B cell (primary cell): ENCODE measurements around the gene CFAP157. TPM values are rescaled to one million over a fixed set of nuclear protein-coding genes. Genes with fewer than 3 reads are reported as not detected.

Experiments
- ATAC-seq: fragments of 200-7000 bp; cut with Tn5 transposase; one replicate; pipeline ENCODE4 v1.10.0; 2021; ENCODE audit warnings: low read depth, mild to moderate bottlenecking, moderate number of reproducible peaks, moderate library complexity
- CTCF ChIA-PET: fragments of 350-600 bp; sonication (Branson Sonifier 250); formaldehyde crosslinking; loops from one replicate; lab custom pipeline; 2021; ENCODE audit warnings: antibody characterized with exemption, inconsistent platforms; lab: Charles Lee
- POLR2A ChIA-PET: fragments of 350-600 bp; sonication (Branson Sonifier 250); formaldehyde crosslinking; loops from one replicate; lab custom pipeline; 2021; ENCODE audit warnings: antibody characterized with exemption; lab: Charles Lee
- DNase-seq: peaks from one replicate; pipeline ENCODE4 v3.0.0; 2013
- H2AFZ ChIP-seq: 2 replicates; pipeline ENCODE4 v1.6.1; 2012; ENCODE audit warnings: mild to moderate bottlenecking, low read depth, low read length; ENCODE audit not compliant: insufficient read depth, poor library complexity, severe bottlenecking
- H3K27ac ChIP-seq, 2 donors: 1 replicate in 1 of 2; 2 replicates in 1 of 2; pipeline ENCODE4 v1.5.1; 2012 to 2013; ENCODE audit warnings: low read length in 2 of 2, mild to moderate bottlenecking in 2 of 2, moderate library complexity in 1 of 2
- H3K27me3 ChIP-seq, 4 experiments: fragments of 200-600 bp in 1 of 4; sonication (generic) in 1 of 4; replicated peaks in 1 of 4; 1 replicate in 2 of 4; 2 replicates in 2 of 4; pipeline versions ENCODE4 v1.6.1 to v1.7.0; 2013 to 2016; ENCODE audit warnings: low read length in 3 of 4, mild to moderate bottlenecking in 2 of 4, mixed read lengths in 1 of 4, moderate library complexity in 1 of 4; ENCODE audit not compliant: insufficient read depth in 4 of 4, control insufficient read depth in 3 of 4; ENCODE audit errors: control extremely low read depth in 1 of 4
- H3K36me3 ChIP-seq, 2 experiments: replicated peaks in 1 of 2; 1 replicate in 1 of 2; 2 replicates in 1 of 2; pipeline versions ENCODE4 v1.6.1 to v1.7.1; 2013; ENCODE audit warnings: low read length in 1 of 2; ENCODE audit not compliant: insufficient read depth in 2 of 2, control insufficient read depth in 1 of 2; ENCODE audit errors: control extremely low read depth in 1 of 2, extremely low read depth in 1 of 2
- H3K4me1 ChIP-seq, 2 donors: fragments of 200-600 bp in 1 of 2; sonication (generic) in 1 of 2; 1 replicate in 1 of 2; 2 replicates in 1 of 2; pipeline versions ENCODE4 v1.5.1 to v1.6.1; 2013 to 2017; ENCODE audit warnings: low read length in 2 of 2; ENCODE audit not compliant: control insufficient read depth in 2 of 2, insufficient read depth in 2 of 2
- H3K4me2 ChIP-seq: replicated peaks from 2 replicates; pipeline ENCODE3; 2012; ENCODE audit warnings: mild to moderate bottlenecking, low read depth, low read length; ENCODE audit not compliant: poor library complexity, severe bottlenecking
- H3K4me3 ChIP-seq, 5 experiments: fragments of 200-600 bp in 1 of 5; sonication (generic) in 1 of 5; 1 replicate in 3 of 5; 2 replicates in 2 of 5; pipeline versions ENCODE4 v1.5.1 to v1.7.0; 2011 to 2016; ENCODE audit warnings: low read length in 4 of 5, mild to moderate bottlenecking in 4 of 5, low read depth in 2 of 5, control low read depth in 1 of 5, moderate library complexity in 1 of 5; ENCODE audit not compliant: insufficient read depth in 1 of 5; ENCODE audit errors: control extremely low read depth in 1 of 5, extremely low read depth in 1 of 5
- H3K79me2 ChIP-seq: fragments of 200-600 bp; sonication (generic); one replicate; pipeline ENCODE4 v1.6.0; 2016; ENCODE audit warnings: low read length; ENCODE audit not compliant: control insufficient read depth, insufficient read depth
- H3K9ac ChIP-seq: fragments of 200-600 bp; sonication (generic); 2 replicates; pipeline ENCODE4 v1.6.1; 2017; ENCODE audit warnings: mild to moderate bottlenecking, low read length, moderate library complexity
- H3K9me3 ChIP-seq, 3 donors: one replicate each; pipeline versions ENCODE4 v1.6.1 to v1.7.1; 2013; ENCODE audit warnings: low read length in 2 of 3; ENCODE audit not compliant: control insufficient read depth in 2 of 3, insufficient read depth in 1 of 3; ENCODE audit errors: control extremely low read depth in 1 of 3
- H4K20me1 ChIP-seq: 2 replicates; pipeline ENCODE4 v1.6.0; 2012; ENCODE audit warnings: mild to moderate bottlenecking, low read length; ENCODE audit not compliant: insufficient read depth, control insufficient read depth, poor library complexity, severe bottlenecking
- H3K27ac Mint-ChIP-seq: one replicate; pipeline ENCODE4 v1.8.0; 2021; ENCODE audit warnings: mixed read lengths
- H3K27me3 Mint-ChIP-seq: one replicate; pipeline ENCODE4 v1.8.0; 2021; ENCODE audit warnings: mixed read lengths
- H3K4me1 Mint-ChIP-seq: one replicate; pipeline ENCODE4 v1.8.0; 2021; ENCODE audit warnings: mixed read lengths
- H3K4me3 Mint-ChIP-seq: one replicate; pipeline ENCODE4 v1.8.0; 2021; ENCODE audit warnings: mixed read lengths
- H3K9me3 Mint-ChIP-seq: one replicate; pipeline ENCODE4 v1.8.0; 2022; ENCODE audit warnings: mixed read lengths; ENCODE audit not compliant: insufficient read depth
- CTCF ChIP-seq: fragments of 200-600 bp; IDR thresholded peaks from one replicate; pipeline ENCODE4 v1.8.0; 2022; ENCODE audit warnings: antibody characterized with exemption, mild to moderate bottlenecking
- EZH2 ChIP-seq: IDR thresholded peaks from 2 replicates; pipeline ENCODE4 v1.6.1; 2012; ENCODE audit warnings: borderline replicate concordance, low read depth, mild to moderate bottlenecking, moderate library complexity, low read length; ENCODE audit not compliant: insufficient read depth, poor library complexity, severe bottlenecking
- WGBS: methylation state at CpG from one replicate; pipeline ENCODE4 v1.1.5; 2013; ENCODE audit warnings: missing lambda C conversion rate; ENCODE audit not compliant: insufficient coverage; 5-methylcytosine and 5-hydroxymethylcytosine counted together
- intact Hi-C: fragments of 100-400 bp; cut with micrococcal nuclease; formaldehyde crosslinking; loops from one replicate; pipeline ENCODE4 v1.10.0; 2022
- polyA plus RNA-seq: library from polyadenylated mRNA; depleted of rRNA; stranded (reverse); fragments of >200 nt; gene quantifications from 2 replicates; pipeline ENCODE4 v1.2.3, GENCODE V29; 2012
- total RNA-seq, 2 donors: library from RNA; stranded (reverse); fragments of 120-200 nt in 1 of 2; gene quantifications; 1 replicate in 1 of 2; 2 replicates in 1 of 2; pipeline versions ENCODE4 v1.2.3 to v1.2.4, GENCODE V29; 2013 to 2022

The CFAP157 gene
- total and polyA plus RNA-seq, 2 donors (not counting 1 experiment from before 2014, with no cell fraction given), result 0.03 TPM; not detected in 1

- CTCF ChIA-PET, result no interaction called here
- Histone ChIP-seq H3K9me3 (no peaks in the 10 kb centered on the region), H3K27me3 (peaks cover 0 to under 1% (median 0%) of the 10 kb centered on the region in 4 experiments), H3K27ac (no peak overlapping the region), H4K20me1 (no peaks in the 10 kb centered on the region), H3K4me3 (no peak overlapping the region), H3K79me2 (no peaks in the 10 kb centered on the region), H3K36me3 (no peaks in the 10 kb centered on the region), H3K4me1 (no peaks in the 10 kb centered on the region), H3K9ac (no peak overlapping the region), H2AFZ (no peak overlapping the region), H3K4me2 (no peak overlapping the region)
- H3K27me3 Mint-ChIP-seq, result peaks cover 5% of the 10 kb centered on the region
- H3K27ac Mint-ChIP-seq, result no peak overlapping the region
- ATAC-seq (no peak), DNase-seq (no peak)
- intact Hi-C loops, result no loop called here
- no peak overlapping the region for H3K4me3 Mint-ChIP-seq
- POLR2A ChIA-PET, result no interaction called here
- 85% methylated on average over 5 of the region's 7 CpGs for whole genome bisulfite sequencing
- TF ChIP-seq EZH2, result no peak
- TF ChIP-seq CTCF, result no peak
- no peaks in the 10 kb centered on the region for H3K4me1 Mint-ChIP-seq
- H3K9me3 Mint-ChIP-seq, result no peaks in the 10 kb centered on the region
These were observed 33.6 kb upstream of the CFAP157 start for GRCh38 chr9:127673234-127673633.

- Histone ChIP-seq H3K36me3 (no peaks in the 10 kb centered on the region), H3K27me3 (peaks cover 0 to 4% (median 0%) of the 10 kb centered on the region in 4 experiments), H4K20me1 (no peaks in the 10 kb centered on the region), H3K4me3 (no peak overlapping the region), H3K9me3 (no peaks in the 10 kb centered on the region), H3K27ac (no peak overlapping the region), H3K9ac (no peak overlapping the region), H3K4me2 (no peak overlapping the region), H2AFZ (no peak overlapping the region), H3K79me2 (no peaks in the 10 kb centered on the region), H3K4me1 (no peaks in the 10 kb centered on the region)
- Mint-ChIP-seq H3K27me3 (peaks cover 14% of the 10 kb centered on the region), H3K4me3 (no peak overlapping the region), H3K4me1 (no peaks in the 10 kb centered on the region), H3K27ac (no peak overlapping the region), H3K9me3 (no peaks in the 10 kb centered on the region)
- no peak for DNase-seq
- intact Hi-C loops, result no loop called here
- TF ChIP-seq EZH2 (no peak), CTCF (no peak)
- ATAC-seq, result no peak
- 87% methylated on average over 4 of the region's 12 CpGs for WGBS
- CTCF ChIA-PET, result no interaction called here
- POLR2A ChIA-PET, result no interaction called here
These were observed 30.1 kb upstream of the CFAP157 start for GRCh38 chr9:127676638-127677037.
